ENCODE data around the gene STXBP5L. TPM values are rescaled to one million over a fixed set of nuclear protein-coding genes. Genes with fewer than 3 reads are reported as not detected.
"Not testable (repeated sequence)": the region's sequence is repeated elsewhere in the genome, so short reads cannot be mapped to it uniquely, and the experiment has no call there.

STXBP5L gene
- total RNA-seq, 2 donors from 2014 or later: 0.97 to 3.6 TPM

- no peak overlapping the region for H3K4me3 Mint-ChIP-seq
- no peaks in the 10 kb centered on the region for H3K4me1 Mint-ChIP-seq
- H3K36me3 ChIP-seq (ENCODE audit: control insufficient read depth, insufficient read depth, low read length): no peaks in the 10 kb centered on the region
- no peaks in the 10 kb centered on the region for H3K9me3 Mint-ChIP-seq
- no peaks in the 10 kb centered on the region for H3K27me3 ChIP-seq (ENCODE audit: control insufficient read depth, insufficient read depth, low read length, poor library complexity, severe bottlenecking)
- 87 to 100% methylated on average over 1 to 2 of the region's 2 CpGs for WGBS, 2 experiments (ENCODE audit: insufficient coverage in 1 of 2, insufficient read length in 1 of 2)
- no peak overlapping the region for H3K9ac ChIP-seq (ENCODE audit: extremely low read depth, low read length, poor library complexity, severe bottlenecking)
- DNase-seq: no peak
- H3K27ac ChIP-seq (ENCODE audit: low read depth, low read length): no peak overlapping the region
- H3K27me3 Mint-ChIP-seq (ENCODE audit: insufficient read depth): no peaks in the 10 kb centered on the region
- no peak for TF ChIP-seq CTCF (conservative IDR thresholded peaks at IDR 0.05)
- no peak overlapping the region for H3K4me3 ChIP-seq (ENCODE audit: low read length)
- H3K36me3 Mint-ChIP-seq (ENCODE audit: low read depth): no peaks in the 10 kb centered on the region
- H3K4me1 ChIP-seq (ENCODE audit: control insufficient read depth, insufficient read depth, low read length): no peaks in the 10 kb centered on the region
- H3K9me3 ChIP-seq (ENCODE audit: control insufficient read depth, low read length): no peaks in the 10 kb centered on the region
- H3K27ac Mint-ChIP-seq: no peak overlapping the region
Observed at GRCh38 chr3:121223116-121223515, 315.1 kb downstream of the STXBP5L start.

- Mint-ChIP-seq H3K4me3 (no peak overlapping the region), H3K27me3 (ENCODE audit: insufficient read depth) (no peaks in the 10 kb centered on the region), H3K36me3 (ENCODE audit: low read depth) (no peaks in the 10 kb centered on the region), H3K27ac (no peak overlapping the region), H3K9me3 (no peaks in the 10 kb centered on the region), H3K4me1 (no peaks in the 10 kb centered on the region)
- Histone ChIP-seq H3K9me3 (ENCODE audit: control insufficient read depth, low read length) (no peaks in the 10 kb centered on the region), H3K9ac (ENCODE audit: extremely low read depth, low read length, poor library complexity, severe bottlenecking) (no peak overlapping the region), H3K27me3 (ENCODE audit: control insufficient read depth, insufficient read depth, low read length, poor library complexity, severe bottlenecking) (no peaks in the 10 kb centered on the region), H3K27ac (ENCODE audit: low read depth, low read length) (no peak overlapping the region), H3K4me1 (ENCODE audit: control insufficient read depth, insufficient read depth, low read length) (no peaks in the 10 kb centered on the region), H3K36me3 (ENCODE audit: control insufficient read depth, insufficient read depth, low read length) (no peaks in the 10 kb centered on the region), H3K4me3 (ENCODE audit: low read length) (no peak overlapping the region)
- TF ChIP-seq CTCF (conservative IDR thresholded peaks at IDR 0.05): no peak
- no peak for DNase-seq
- 90 to 100% methylated on average over 1 of the region's 1 CpG for WGBS, 2 experiments (ENCODE audit: insufficient coverage in 1 of 2, insufficient read length in 1 of 2)
Observed at GRCh38 chr3:121228971-121229370, 321.0 kb downstream of the STXBP5L start.

GRCh38 chr3:121230194-121230593, 322.2 kb downstream of the STXBP5L start:
- not testable (repeated sequence) for H3K27ac Mint-ChIP-seq; H3K27ac ChIP-seq (ENCODE audit: low read depth, low read length); H3K4me3 ChIP-seq (ENCODE audit: low read length); H3K36me3 Mint-ChIP-seq (ENCODE audit: low read depth); H3K4me3 Mint-ChIP-seq; H3K36me3 ChIP-seq (ENCODE audit: control insufficient read depth, insufficient read depth, low read length); H3K27me3 Mint-ChIP-seq (ENCODE audit: insufficient read depth); DNase-seq; H3K4me1 Mint-ChIP-seq; H3K9me3 ChIP-seq (ENCODE audit: control insufficient read depth, low read length); H3K9ac ChIP-seq (ENCODE audit: extremely low read depth, low read length, poor library complexity, severe bottlenecking); H3K9me3 Mint-ChIP-seq; H3K27me3 ChIP-seq (ENCODE audit: control insufficient read depth, insufficient read depth, low read length, poor library complexity, severe bottlenecking); H3K4me1 ChIP-seq (ENCODE audit: control insufficient read depth, insufficient read depth, low read length)
- 100% methylated on average over 1 of the region's 1 CpG; no CpG with 5 or more reads in 1 of the 2 experiments for WGBS, 2 experiments (ENCODE audit: insufficient coverage in 1 of 2, insufficient read length in 1 of 2)

GRCh38 chr3:121231872-121232271, 323.9 kb downstream of the STXBP5L start:
- Histone ChIP-seq H3K27ac (ENCODE audit: low read depth, low read length) (no peak overlapping the region), H3K27me3 (ENCODE audit: control insufficient read depth, insufficient read depth, low read length, poor library complexity, severe bottlenecking) (no peaks in the 10 kb centered on the region), H3K36me3 (ENCODE audit: control insufficient read depth, insufficient read depth, low read length) (no peaks in the 10 kb centered on the region), H3K9me3 (ENCODE audit: control insufficient read depth, low read length) (no peaks in the 10 kb centered on the region), H3K4me1 (ENCODE audit: control insufficient read depth, insufficient read depth, low read length) (no peaks in the 10 kb centered on the region), H3K9ac (ENCODE audit: extremely low read depth, low read length, poor library complexity, severe bottlenecking) (no peak overlapping the region), H3K4me3 (ENCODE audit: low read length) (no peak overlapping the region)
- H3K36me3 Mint-ChIP-seq (ENCODE audit: low read depth): no peaks in the 10 kb centered on the region
- H3K27me3 Mint-ChIP-seq (ENCODE audit: insufficient read depth): no peaks in the 10 kb centered on the region
- no peaks in the 10 kb centered on the region for H3K9me3 Mint-ChIP-seq
- H3K4me3 Mint-ChIP-seq: no peak overlapping the region
- DNase-seq: no peak
- no peak overlapping the region for H3K27ac Mint-ChIP-seq
- no peaks in the 10 kb centered on the region for H3K4me1 Mint-ChIP-seq
- TF ChIP-seq CTCF (conservative IDR thresholded peaks at IDR 0.05): no peak
- 73 to 94% methylated on average over 3 of the region's 3 CpGs for WGBS, 2 experiments (ENCODE audit: insufficient coverage in 1 of 2, insufficient read length in 1 of 2)
